Gastrocnemius medialis (tissue), 4 donors: ENCODE results near the gene SEPTIN11. TPM values are rescaled to one million over a fixed set of nuclear protein-coding genes. Genes with fewer than 3 reads are reported as not detected.

Experiments
- ATAC-seq, 2 donors: fragments of 150-250 bp; one replicate each; pipeline ENCODE4 v1.9.1; 2016
- DNase-seq, 2 donors: peaks; one replicate each; pipeline ENCODE4 v3.0.0-alpha.2; 2019
- H3K27ac ChIP-seq, 4 donors: fragments of 200-600 bp; sonication (generic); 1 replicate in 1 of 4; 2 replicates in 3 of 4; pipeline ENCODE4 v1.5.1; 2016 to 2018; ENCODE audit warnings: mild to moderate bottlenecking in 2 of 4, moderate library complexity in 1 of 4
- H3K27me3 ChIP-seq, 3 donors: fragments of 200-600 bp; sonication (generic) in 2 of 3; 1 replicate in 1 of 3; 2 replicates in 2 of 3; pipeline versions ENCODE4 v1.5.1 to v1.6.0; 2016 to 2019; ENCODE audit warnings: mild to moderate bottlenecking in 1 of 3, moderate library complexity in 1 of 3
- H3K36me3 ChIP-seq, 2 donors: fragments of 200-600 bp; sonication (generic) in 1 of 2; one replicate each; pipeline ENCODE4 v1.5.1; 2017 to 2018
- H3K4me1 ChIP-seq, 2 donors: fragments of 200-600 bp; sonication (generic) in 1 of 2; one replicate each; pipeline ENCODE4 v1.5.1; 2016 to 2017; ENCODE audit warnings: mild to moderate bottlenecking in 2 of 2
- H3K4me3 ChIP-seq, 4 donors: fragments of 200-600 bp; sonication (generic) in 3 of 4; 1 replicate in 1 of 4; 2 replicates in 3 of 4; pipeline ENCODE4 v1.5.1; 2016 to 2019; ENCODE audit warnings: mild to moderate bottlenecking in 2 of 4
- H3K9me3 ChIP-seq, 3 donors: fragments of 200-600 bp; sonication (generic) in 2 of 3; 1 replicate in 1 of 3; 2 replicates in 2 of 3; pipeline ENCODE4 v1.5.1; 2016 to 2019
- CTCF ChIP-seq, 5 experiments: fragments of 450-650 bp in 3 of 5; fragments of 200-600 bp in 2 of 5; sonication (generic) in 2 of 5; IDR thresholded peaks in 4 of 5; conservative IDR thresholded peaks in 1 of 5; 1 replicate in 4 of 5; 2 replicates in 1 of 5; pipeline ENCODE4 v1.5.1; 2016 to 2019; ENCODE audit warnings: antibody characterized with exemption in 5 of 5, mild to moderate bottlenecking in 3 of 5, moderate library complexity in 3 of 5
- POLR2A ChIP-seq, 2 donors: fragments of 450-650 bp; IDR thresholded peaks; one replicate each; pipeline ENCODE4 v1.6.1; 2017; ENCODE audit warnings: antibody characterized with exemption in 2 of 2, mild to moderate bottlenecking in 2 of 2, moderate library complexity in 2 of 2
- in situ Hi-C, 4 donors: fragments of 200-750 bp; cut with MboI; loops; one replicate each; pipeline versions ENCODE4 v1.15.0 to v1.8.0; 2017; ENCODE audit warnings: low sequenced_read_pairs in 4 of 4
- intact Hi-C: fragments of 100-400 bp; cut with DNase I; formaldehyde crosslinking; loops from one replicate; pipeline ENCODE4 v1.15.1; 2023; ENCODE audit warnings: low total_unique reads
- total RNA-seq, 4 donors: library from RNA; depleted of rRNA; stranded (reverse); fragments of >200 nt; gene quantifications; one replicate each; pipeline versions ENCODE4 v1.1.0 to v1.2.3, GENCODE V29; 2016

The SEPTIN11 gene
- total RNA-seq, 4 donors from 2014 or later = 11.3 to 104 (median 47.9) TPM

- H3K27me3 ChIP-seq = no peaks in the 10 kb centered on the region
- in situ Hi-C loops (no loop called here), intact Hi-C loops (loop anchor here (2.0 kb wide), 1 partner anchor 36 kb away; the partner anchor contains the start of gene SEPTIN11)
- peak; percentile 88 to 89 for ATAC-seq
- no peaks in the 10 kb centered on the region for H3K9me3 ChIP-seq
- peak overlapping the region; percentile 54 to 71 (median 62) for H3K27ac ChIP-seq
- peaks cover 26 to 37% of the 10 kb centered on the region in 2 donors for H3K4me1 ChIP-seq
- no peak overlapping the region for H3K4me3 ChIP-seq
- TF ChIP-seq POLR2A (IDR thresholded peaks at IDR 0.05) (peak in 1 of 2 donors; percentile 13), CTCF (IDR thresholded peaks at IDR 0.05 in 4 of 5, conservative IDR thresholded peaks at IDR 0.05 in 1 of 5) (no peak)
- DNase-seq = peak; percentile 64 to 75
- H3K36me3 ChIP-seq = no peaks in the 10 kb centered on the region
Observed at GRCh38 chr4:76984788-76985211, 35.2 kb downstream of the SEPTIN11 start.

GRCh38 chr4:76987153-76987591, 37.6 kb downstream of the SEPTIN11 start:
- no peak for DNase-seq
- H3K36me3 ChIP-seq = no peaks in the 10 kb centered on the region
- no peak for TF ChIP-seq CTCF (IDR thresholded peaks at IDR 0.05 in 4 of 5, conservative IDR thresholded peaks at IDR 0.05 in 1 of 5)
- TF ChIP-seq POLR2A (IDR thresholded peaks at IDR 0.05) = no peak
- peaks cover 27 to 37% of the 10 kb centered on the region in 2 donors for H3K4me1 ChIP-seq
- H3K9me3 ChIP-seq = no peaks in the 10 kb centered on the region
- intact Hi-C loops (no loop called here), in situ Hi-C loops (no loop called here)
- H3K27ac ChIP-seq = peak overlapping the region; percentile 27 to 53 (median 38)
- ATAC-seq = no peak
- H3K27me3 ChIP-seq = no peaks in the 10 kb centered on the region
- H3K4me3 ChIP-seq = peak overlapping the region in 1 of 4 donors; percentile 6

- in situ Hi-C loops = no loop called here
- intact Hi-C loops = no loop called here
- Histone ChIP-seq H3K9me3 (no peaks in the 10 kb centered on the region), H3K4me1 (peaks cover 32 to 35% of the 10 kb centered on the region in 2 donors), H3K4me3 (peak overlapping the region in 1 of 4 donors; percentile 6), H3K27ac (peak overlapping the region in 3 of 4 donors; percentile 24 to 53 (median 27)), H3K36me3 (no peaks in the 10 kb centered on the region), H3K27me3 (no peaks in the 10 kb centered on the region)
- no peak for TF ChIP-seq CTCF (IDR thresholded peaks at IDR 0.05 in 4 of 5, conservative IDR thresholded peaks at IDR 0.05 in 1 of 5)
- no peak for TF ChIP-seq POLR2A (IDR thresholded peaks at IDR 0.05)
- no peak for DNase-seq
- ATAC-seq = no peak
Observed at GRCh38 chr4:76987685-76988084, 38.1 kb downstream of the SEPTIN11 start.

- intact Hi-C loops = no loop called here
Observed at GRCh38 chr4:76989391-76990061, 40.0 kb downstream of the SEPTIN11 start.

More at GRCh38 chr4:76989391-76990061, 40.0 kb downstream of the SEPTIN11 start:
- no peaks in the 10 kb centered on the region for H3K27me3 ChIP-seq
- H3K4me1 ChIP-seq = peaks cover 29 to 35% of the 10 kb centered on the region in 2 donors
- DNase-seq (no peak), ATAC-seq (no peak)
- no peak overlapping the region for H3K27ac ChIP-seq
- H3K9me3 ChIP-seq = no peaks in the 10 kb centered on the region
- in situ Hi-C loops = no loop called here
- TF ChIP-seq CTCF (IDR thresholded peaks at IDR 0.05 in 4 of 5, conservative IDR thresholded peaks at IDR 0.05 in 1 of 5) = no peak
- TF ChIP-seq POLR2A (IDR thresholded peaks at IDR 0.05) = no peak
- no peaks in the 10 kb centered on the region for H3K36me3 ChIP-seq
- no peak overlapping the region for H3K4me3 ChIP-seq
